ENCODE results near the gene PACRG.
A peak's percentile ranks its signal among the peaks of the same experiment; 100 is the strongest.

Gene PACRG

GRCh38 chr6:163023700-163024099, 295.9 kb downstream of the PACRG start:
- no peak for DNase-seq

DNA sequence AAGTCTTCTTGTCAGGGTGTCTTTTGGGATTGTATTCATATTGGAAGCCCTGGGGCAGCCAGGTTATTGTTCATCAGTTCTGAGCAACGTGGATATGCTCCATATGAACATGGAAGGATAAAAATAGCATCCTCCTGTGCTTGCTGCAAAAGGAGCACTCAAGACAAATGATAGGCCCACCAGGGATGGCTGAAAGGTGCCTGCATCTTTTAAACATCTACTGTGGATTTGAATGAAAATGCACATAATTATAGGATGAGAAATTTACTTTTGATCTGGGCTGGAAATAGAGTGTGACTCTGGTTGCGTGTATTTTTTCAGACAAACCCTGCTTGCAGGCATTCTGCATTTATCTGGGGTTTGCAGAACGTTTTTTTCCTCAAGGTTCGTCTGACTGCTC, 299.1 kb downstream of the PACRG start:
- DNase-seq: no peak

GRCh38 chr6:163030980-163031379, 303.2 kb downstream of the PACRG start:
- no peak for DNase-seq

- no peak for DNase-seq
These were observed 304.2 kb downstream of the PACRG start for GRCh38 chr6:163031931-163032330.

GRCh38 chr6:163036160-163036645, 308.4 kb downstream of the PACRG start:
- DNase-seq: peak; percentile 63

GRCh38 chr6:163038317-163038716, 310.5 kb downstream of the PACRG start:
- DNase-seq: no peak

DNA sequence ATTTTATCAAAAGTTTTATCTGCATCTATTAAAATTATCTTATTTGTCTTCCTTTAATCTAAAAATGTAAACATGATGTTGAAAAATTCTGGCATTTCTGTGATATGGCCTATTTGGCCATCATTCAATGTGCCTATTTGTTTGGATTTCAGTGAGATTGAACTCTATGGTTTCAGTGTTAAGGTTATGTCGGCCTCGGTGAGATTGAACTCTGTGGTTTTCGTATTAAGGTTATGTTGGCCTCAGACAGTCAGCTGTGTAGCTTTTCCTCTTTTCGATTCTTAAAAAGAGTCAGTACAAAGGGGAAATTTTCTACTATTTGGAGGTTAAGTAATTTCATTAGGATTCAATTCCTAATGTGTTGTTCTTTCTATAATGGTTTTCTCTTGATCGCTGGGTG, 320.6 kb downstream of the PACRG start:
- DNase-seq: no peak

DNA sequence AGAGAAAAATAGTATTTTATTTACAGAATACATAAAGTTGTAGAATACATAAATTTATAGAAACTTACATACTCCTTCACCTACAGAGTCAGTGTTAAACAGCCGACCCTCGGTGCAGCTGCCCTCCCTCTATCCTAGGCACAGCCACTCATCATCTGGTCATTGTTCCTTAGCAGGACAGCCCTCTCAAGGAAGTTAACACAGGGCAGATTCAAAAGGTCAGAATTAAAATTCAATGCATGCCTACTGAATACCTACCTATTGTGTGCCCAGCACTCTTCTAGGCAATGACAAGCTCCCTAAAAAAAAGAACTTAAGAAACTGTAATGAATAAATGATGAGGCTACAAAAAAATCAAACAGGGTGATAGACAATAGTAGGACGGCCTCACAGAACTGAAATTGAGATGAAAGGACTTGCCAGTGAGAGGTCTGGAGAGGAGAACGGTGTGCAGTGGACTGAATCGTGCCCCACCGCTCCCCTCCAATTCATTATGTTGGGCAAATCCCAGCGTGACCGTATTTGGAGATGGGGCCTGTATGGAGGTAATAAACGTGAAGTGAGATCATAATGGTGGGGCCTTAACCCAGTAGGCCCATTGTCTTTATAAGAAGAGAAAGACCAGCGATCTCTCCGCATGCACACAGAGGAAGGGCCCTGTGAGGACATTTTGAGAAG, 326.0 kb downstream of the PACRG start:
- DNase-seq: no peak

DNA sequence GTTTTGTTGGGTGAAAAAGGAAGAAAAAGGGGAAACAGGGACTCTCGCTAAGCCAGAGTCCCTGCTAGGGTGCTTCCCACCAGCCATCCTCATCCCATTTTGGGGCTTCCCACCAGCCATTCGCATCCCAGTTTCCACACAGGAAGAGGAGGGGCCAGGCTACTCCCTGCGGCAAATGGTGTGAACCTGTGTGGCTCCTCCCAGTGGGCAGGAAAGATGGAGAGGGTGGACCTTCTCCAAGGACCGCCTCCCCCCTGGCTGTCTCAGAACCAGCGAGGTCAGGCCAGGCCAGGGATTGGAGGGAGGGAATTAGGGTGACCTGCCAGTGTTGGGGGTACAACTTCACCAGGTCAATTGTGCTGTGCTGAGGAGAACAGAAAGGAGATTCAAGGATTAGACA, 326.9 kb downstream of the PACRG start:
- no peak for DNase-seq

DNA sequence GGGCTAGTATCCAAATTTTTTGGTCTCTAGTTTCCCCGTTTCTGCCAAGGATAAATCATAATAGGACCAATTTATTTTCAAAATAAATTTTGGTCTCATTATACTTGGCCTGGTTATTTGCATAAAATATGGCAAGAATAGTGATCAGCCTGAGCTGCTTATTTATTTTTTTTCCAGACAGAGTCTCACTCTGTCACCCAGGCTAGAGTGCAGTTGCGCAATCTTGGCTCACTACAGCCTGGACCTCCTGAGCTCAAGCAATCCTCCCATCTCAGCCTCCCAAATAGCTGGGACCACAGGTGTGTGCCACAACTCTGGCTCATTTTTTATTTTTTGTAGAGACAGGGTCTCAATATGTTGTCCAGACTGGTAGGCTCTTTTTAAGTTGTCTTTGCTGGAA, 329.5 kb downstream of the PACRG start:
- DNase-seq: no peak

- DNase-seq: no peak
These were observed 335.0 kb downstream of the PACRG start for GRCh38 chr6:163062790-163063189.

- no peak for DNase-seq
These were observed 335.8 kb downstream of the PACRG start for GRCh38 chr6:163063561-163063960.

DNA sequence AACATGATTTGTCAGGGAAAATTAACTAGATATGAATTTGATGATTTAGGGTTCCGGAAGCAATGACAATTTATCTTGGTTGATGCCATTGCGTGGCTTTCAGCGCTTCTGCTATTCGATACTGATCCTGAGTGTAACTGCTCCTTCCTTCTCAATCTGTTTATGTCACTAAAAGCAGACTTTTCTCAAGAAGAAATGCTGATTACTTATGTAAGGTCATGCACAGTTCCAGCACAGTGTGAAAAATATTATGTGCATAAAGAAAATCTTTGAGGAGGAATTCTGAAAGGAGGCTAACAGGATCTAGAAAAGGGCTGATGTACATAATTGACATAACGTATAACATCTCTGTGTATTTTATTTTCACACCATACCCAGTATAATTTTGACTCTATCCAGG, 336.6 kb downstream of the PACRG start:
- no peak for DNase-seq

GRCh38 chr6:163066200-163066599, 338.4 kb downstream of the PACRG start:
- no peak for DNase-seq

- DNase-seq: no peak
These were observed 349.4 kb downstream of the PACRG start for GRCh38 chr6:163077134-163077533.

DNA sequence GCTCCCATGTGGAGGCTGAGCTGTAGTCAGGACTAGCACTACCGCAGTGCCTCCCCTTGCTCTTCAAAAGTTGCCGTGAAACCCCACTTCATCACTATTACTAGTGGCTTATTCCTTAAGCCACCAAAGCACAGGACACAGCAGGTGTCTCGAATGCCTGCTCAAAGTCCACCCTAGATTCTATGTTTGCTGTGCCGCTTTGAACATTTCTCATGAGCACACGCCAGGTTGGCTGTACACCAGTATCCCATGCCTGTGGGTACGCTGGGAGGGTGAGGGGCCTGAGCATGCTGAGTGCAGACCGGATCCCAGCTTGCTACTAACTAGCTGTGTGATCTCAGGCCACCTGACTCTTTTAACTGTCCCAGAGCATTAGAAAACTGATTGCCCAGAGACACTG, 350.9 kb downstream of the PACRG start:
- no peak for DNase-seq

- DNase-seq: no peak
These were observed 352.5 kb downstream of the PACRG start for GRCh38 chr6:163080228-163080627.

- no peak for DNase-seq
These were observed 355.4 kb downstream of the PACRG start for GRCh38 chr6:163083141-163083540.

DNA sequence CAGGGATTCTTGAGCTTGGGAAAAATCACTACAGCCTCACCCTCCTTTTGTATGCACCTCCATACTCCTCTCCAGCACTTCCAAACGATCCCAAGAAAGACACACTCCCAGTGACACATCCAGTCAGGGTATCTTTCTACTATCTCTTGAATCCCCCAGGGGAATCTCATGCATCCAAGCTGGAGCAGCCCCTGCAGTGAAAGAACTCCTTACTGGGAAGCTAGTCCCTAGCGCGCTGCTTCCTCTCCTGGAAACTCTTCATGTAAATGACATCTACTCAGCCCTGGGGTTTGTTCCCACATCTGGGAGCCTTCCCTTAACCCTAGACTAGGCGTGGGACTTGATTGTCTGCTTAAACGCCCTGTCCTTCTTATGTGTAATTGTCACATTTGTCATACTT, 357.7 kb downstream of the PACRG start:
- no peak for DNase-seq

- DNase-seq: no peak
These were observed 358.3 kb downstream of the PACRG start for GRCh38 chr6:163085861-163086623.

DNA sequence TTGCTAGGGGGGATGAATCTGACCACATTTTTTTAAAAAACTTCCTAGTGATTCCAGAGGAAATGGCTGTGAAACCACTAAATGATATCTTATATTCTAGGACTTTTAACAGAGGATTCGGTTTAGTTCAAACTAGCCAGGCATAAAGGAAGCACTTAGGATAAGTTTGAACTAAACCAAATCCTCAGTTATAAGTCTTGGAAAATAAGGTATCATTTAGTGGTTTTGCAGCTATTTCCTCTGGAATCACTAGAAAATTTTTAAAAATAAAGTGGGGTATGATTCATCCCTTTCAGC, 358.8 kb downstream of the PACRG start:
- no peak for DNase-seq

DNA sequence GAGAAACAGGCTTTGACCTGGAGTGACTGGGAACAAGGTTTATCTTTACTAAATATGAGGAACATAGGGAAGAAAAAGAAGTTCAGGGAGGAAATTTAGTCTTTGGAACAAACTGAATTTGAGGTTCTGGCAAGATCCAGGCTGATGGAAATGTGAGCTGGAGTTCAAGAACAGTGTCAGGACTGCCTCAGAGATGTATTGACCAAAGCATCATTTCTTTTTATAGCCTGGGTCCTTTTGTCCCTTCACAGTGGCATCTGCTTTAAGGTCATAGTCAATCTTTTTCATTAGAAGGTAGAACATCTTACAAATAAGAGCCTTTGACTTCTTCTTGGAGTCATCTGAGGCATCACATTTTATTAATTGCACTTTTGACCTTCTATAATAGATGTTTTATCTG, 360.2 kb downstream of the PACRG start:
- DNase-seq: no peak

- DNase-seq: no peak
These were observed 365.1 kb downstream of the PACRG start for GRCh38 chr6:163092876-163093275.

DNA sequence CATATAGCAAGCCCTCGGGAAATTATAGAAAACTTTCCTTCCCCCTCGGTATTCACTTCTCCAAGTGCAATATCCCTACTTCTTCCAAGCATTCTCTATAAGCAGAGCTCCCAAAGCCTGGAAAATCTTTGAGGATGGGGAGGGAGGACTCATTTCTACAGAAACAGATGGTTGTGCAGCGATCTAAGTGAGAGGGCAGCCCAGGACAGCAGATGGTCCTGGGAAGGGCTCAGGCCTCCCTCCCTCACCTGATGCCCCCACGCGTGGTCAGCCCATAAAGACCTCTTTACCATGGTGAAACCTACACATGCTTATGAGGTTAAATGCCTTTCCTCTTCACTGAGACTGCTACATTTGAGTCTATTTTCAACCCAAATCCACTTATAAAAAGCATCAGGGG, 367.1 kb downstream of the PACRG start:
- DNase-seq: no peak

DNA sequence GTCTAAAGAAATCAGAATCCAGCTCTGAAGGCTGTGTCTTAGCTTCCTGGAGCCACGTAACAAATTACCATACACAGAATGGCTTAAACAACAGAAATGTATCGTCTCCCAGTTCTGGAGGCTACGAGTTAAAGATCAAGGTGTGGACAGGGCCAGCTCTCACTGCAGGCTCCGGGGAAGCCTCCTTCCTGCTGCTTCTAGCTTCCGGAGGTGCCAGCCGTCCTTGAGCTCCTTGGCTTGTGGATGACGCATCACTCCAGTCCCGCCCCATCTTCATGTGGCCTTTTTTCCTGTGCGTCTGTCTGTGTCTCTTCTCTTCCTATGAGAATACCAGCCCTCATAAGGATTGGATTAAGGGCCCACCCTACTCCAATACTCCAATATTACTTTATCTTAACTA, 367.6 kb downstream of the PACRG start:
- DNase-seq: no peak
